ENCODE results near the gene WDR19. TPM values are rescaled to one million over a fixed set of nuclear protein-coding genes. Genes with fewer than 3 reads are reported as not detected.
"Not testable (repeated sequence)": the region's sequence is repeated elsewhere in the genome, so short reads cannot be mapped to it uniquely, and the experiment has no call there.

WDR19 gene
- 5.5 TPM for polyA plus RNA-seq

DNA sequence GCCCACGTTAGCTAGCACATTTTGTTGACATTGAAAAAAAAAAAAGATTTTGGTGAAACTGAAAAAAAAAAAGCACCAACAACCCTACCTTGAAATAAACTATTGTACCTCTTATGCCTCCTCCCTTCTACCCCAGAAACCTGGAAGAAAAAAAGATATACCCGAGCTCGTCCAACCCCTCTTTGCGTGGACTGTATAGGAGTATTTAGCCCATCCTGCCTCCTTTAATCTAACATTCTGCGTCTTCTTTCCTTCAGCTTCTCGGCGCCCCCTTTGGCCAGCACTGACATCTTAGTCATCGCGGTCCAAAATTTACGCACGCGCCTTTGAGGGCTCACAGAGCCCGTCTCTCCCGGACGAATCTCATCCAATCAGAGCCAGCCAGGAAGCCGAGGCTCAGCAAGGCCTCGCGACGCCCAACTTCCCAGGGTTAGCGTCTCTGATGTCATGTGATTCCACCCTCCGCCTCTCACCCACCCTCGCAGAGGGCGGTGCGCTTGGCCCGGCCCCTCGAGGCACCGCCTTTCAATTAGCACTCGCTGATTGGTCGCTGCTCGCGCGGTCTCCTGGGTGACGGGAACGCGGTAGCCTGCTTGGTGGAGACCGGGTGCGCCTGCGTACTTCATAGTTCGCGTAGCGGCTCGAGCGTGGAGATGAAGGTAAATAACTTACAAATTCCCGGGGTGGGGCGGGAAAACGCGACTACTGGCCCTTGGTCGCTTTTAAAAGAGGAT lies at the start of gene WDR19:
Gene WDR19, plus strand, starts transcription at position 625 of the 734 bp plus-strand sequence. Its CDS starts 29 bp downstream, at position 654.
- Mint-ChIP-seq H3K9me3 (no peaks in the 10 kb centered on the region), H3K36me3 (peaks cover 3% of the 10 kb centered on the region), H3K4me1 (peaks cover 0 to 8% (median 2%) of the 10 kb centered on the region in 3 donors), H3K4me3 (no peak within 1 kb of the TSS), H3K27me3 (peaks cover 3% of the 10 kb centered on the region), H3K27ac (no peak within 1 kb of the TSS)

DNA sequence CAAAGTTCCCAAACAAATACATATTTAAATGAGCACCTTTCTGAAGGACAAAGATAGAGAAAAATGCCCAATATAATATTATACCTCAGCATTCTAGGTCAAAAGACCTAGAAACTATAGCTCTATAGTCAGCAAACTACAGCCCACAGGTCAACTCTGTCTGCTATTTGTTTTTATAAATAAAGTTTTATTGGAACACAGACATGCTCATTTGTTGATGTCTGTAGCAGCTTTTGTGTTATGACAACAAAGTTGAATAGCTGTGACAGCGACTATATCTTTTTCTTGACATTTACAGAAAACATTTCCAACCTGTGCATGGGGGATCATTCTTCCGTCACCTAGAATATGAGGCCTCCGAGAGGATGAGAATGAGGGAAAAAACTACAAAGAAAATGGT lies 48.7 kb upstream of the WDR19 start:
- no peak overlapping the region for H3K4me3 Mint-ChIP-seq
- peaks cover 4% of the 10 kb centered on the region for H3K36me3 Mint-ChIP-seq
- no peaks in the 10 kb centered on the region for H3K9me3 Mint-ChIP-seq
- no peak overlapping the region for H3K27ac Mint-ChIP-seq
- H3K4me1 Mint-ChIP-seq, result peaks cover 10 to 13% (median 10%) of the 10 kb centered on the region in 3 donors
- no peaks in the 10 kb centered on the region for H3K27me3 Mint-ChIP-seq

DNA sequence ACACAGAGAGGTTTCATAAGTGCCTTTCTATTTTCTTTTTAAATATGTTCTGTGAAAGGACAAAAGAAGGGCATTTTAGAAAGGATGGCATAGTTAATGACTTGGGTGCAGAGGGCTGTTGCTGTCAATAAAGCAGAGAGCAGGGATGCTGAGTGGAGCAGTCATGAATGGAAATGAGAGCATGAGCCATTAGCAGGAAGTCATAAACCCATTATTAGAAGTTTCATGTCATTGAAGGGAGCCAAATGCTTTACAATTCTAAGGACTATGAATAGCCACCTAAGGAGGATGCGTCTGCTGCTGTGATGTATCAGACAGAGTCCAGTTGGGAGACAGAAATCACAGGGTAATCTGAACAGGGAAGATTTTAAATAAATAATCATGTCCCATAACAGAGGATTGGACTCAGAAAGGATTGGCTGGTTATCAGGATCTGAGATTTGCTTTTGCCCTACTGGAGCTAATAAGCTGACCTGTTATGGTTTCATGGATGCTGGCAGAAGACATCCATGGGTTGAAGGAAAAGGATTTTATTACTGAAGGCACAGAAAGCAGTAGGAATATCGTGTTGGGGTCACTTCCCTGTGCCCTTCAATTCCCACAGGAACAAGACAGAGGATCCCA lies 47.5 kb upstream of the WDR19 start:
- no peaks in the 10 kb centered on the region for H3K27me3 Mint-ChIP-seq
- peak overlapping the region in 1 of 3 donors; percentile 10 for H3K27ac Mint-ChIP-seq
- H3K9me3 Mint-ChIP-seq, result no peaks in the 10 kb centered on the region
- H3K4me1 Mint-ChIP-seq, result peaks cover 10 to 13% (median 10%) of the 10 kb centered on the region in 3 donors
- H3K4me3 Mint-ChIP-seq, result no peak overlapping the region
- H3K36me3 Mint-ChIP-seq, result peaks cover 2% of the 10 kb centered on the region

DNA sequence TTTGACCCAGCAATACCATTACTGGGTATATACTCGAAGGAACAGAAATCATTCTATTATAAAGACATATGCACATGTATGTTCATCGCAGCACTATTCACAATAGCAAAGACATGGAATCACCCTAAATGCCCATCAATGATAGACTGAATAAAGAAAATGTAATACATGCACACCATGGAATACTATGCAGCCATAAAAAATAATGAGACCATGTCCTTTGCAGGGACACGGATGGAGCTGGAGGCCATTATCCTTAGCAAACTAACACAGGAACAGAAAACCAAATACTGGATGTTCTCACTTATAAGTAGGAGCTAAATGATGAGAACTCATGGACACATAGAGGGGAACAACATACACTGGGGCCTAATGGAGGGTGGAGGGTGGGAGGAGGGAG lies 44.1 kb upstream of the WDR19 start:
- not testable (repeated sequence) for H3K27me3 Mint-ChIP-seq, H3K27ac Mint-ChIP-seq, H3K4me3 Mint-ChIP-seq, H3K36me3 Mint-ChIP-seq, H3K9me3 Mint-ChIP-seq
- H3K4me1 Mint-ChIP-seq, result peaks cover 10 to 13% (median 10%) of the 10 kb centered on the region in 3 donors

DNA sequence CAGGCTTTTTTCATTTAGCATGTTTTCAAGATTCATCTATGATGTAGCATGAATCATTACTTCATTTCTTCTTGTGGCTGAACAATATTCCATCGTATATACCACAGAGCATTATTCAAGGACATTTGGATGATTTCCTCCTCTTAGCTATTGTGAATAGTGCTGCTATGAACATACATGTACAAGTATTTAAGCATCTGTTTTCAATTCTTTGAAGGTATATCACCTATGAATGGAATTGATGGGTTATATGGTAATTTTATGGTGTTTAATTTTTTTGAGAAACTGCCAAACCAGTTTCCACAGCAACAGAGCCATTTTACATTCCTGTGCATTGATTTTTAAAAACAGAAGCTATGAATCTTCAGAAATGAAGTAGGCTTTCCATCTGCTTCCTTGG lies 36.1 kb upstream of the WDR19 start:
- peaks cover 6% of the 10 kb centered on the region for H3K36me3 Mint-ChIP-seq
- peaks cover 0 to 1% (median 0%) of the 10 kb centered on the region in 3 donors for H3K9me3 Mint-ChIP-seq
- no peak overlapping the region for H3K4me3 Mint-ChIP-seq
- H3K27me3 Mint-ChIP-seq, result no peaks in the 10 kb centered on the region
- H3K4me1 Mint-ChIP-seq, result peaks cover 0 to 3% (median 3%) of the 10 kb centered on the region in 3 donors
- H3K27ac Mint-ChIP-seq, result no peak overlapping the region

DNA sequence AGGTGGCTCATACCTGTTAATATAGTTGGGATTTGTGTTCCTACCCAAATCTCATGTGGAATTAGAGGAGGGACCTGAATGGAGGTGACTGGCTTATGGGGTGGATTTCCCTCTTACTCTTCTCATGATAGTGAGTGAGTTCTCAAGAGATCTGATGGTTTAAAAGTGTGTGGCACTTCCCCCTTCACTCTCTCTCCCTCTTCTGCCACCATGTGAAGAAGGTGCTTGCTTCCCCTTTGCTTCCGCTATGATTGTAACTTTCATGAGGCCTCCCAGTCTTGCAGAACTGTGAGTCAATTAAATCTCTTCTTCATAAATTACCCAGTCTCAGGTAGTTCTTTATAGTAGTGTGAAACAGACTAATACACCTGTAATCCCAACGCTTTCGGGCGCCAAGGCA lies 28.3 kb upstream of the WDR19 start:
- Mint-ChIP-seq H3K27ac (no peak overlapping the region), H3K36me3 (peaks cover 3% of the 10 kb centered on the region), H3K4me3 (no peak overlapping the region), H3K27me3 (no peaks in the 10 kb centered on the region), H3K4me1 (peaks cover 0 to 6% (median 2%) of the 10 kb centered on the region in 3 donors), H3K9me3 (peaks cover 0 to 1% (median 0%) of the 10 kb centered on the region in 3 donors)

DNA sequence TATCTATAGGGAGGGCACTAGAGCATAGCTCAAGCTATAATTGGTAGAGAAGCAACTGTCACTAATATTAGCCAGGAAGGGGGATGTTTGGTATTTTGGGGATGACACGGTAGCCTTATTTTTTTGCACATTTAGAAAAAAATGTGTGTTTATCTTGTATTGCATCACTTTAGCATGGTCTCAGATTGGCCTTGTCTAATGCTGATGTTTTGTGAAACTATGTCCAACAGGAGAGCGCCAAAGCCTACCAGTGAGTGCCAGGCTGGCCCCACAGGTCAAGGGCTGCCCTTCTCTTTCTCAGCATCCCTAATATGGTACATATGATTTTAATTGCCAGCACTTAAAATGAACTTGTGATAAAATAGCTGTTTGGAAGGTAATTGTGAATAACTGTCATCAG lies 24.8 kb upstream of the WDR19 start:
- H3K4me1 Mint-ChIP-seq, result peaks cover 0 to 2% (median 0%) of the 10 kb centered on the region in 3 donors
- no peaks in the 10 kb centered on the region for H3K27me3 Mint-ChIP-seq
- no peak overlapping the region for H3K27ac Mint-ChIP-seq
- H3K9me3 Mint-ChIP-seq, result peaks cover 0 to 1% (median 0%) of the 10 kb centered on the region in 3 donors
- peaks cover 2% of the 10 kb centered on the region for H3K36me3 Mint-ChIP-seq
- no peak overlapping the region for H3K4me3 Mint-ChIP-seq

DNA sequence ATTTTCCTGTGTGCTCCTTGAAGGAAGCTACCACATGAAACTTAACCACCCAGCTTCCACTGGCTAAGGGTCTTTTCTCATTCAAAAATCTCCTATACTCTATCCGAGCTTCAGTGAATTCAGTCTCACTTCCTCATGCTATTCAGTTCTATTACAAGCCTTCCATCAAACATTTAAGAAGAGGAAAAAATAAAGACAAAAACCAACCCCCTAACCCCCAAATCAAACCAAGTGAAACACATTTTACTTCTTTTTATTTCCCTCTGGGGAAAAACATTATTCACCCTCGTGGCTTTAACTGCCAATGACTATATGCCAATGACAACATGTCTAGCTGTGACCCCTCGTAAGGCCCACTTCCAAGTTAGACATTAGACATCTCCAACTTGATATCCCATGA lies 16.2 kb upstream of the WDR19 start:
- peaks cover 1% of the 10 kb centered on the region for H3K36me3 Mint-ChIP-seq
- H3K4me3 Mint-ChIP-seq, result peak overlapping the region; percentile 58 to 81 (median 68)
- no peaks in the 10 kb centered on the region for H3K27me3 Mint-ChIP-seq
- H3K9me3 Mint-ChIP-seq, result no peaks in the 10 kb centered on the region
- peaks cover 15 to 35% (median 26%) of the 10 kb centered on the region in 3 donors for H3K4me1 Mint-ChIP-seq
- H3K27ac Mint-ChIP-seq, result peak overlapping the region; percentile 84 to 99 (median 91)

DNA sequence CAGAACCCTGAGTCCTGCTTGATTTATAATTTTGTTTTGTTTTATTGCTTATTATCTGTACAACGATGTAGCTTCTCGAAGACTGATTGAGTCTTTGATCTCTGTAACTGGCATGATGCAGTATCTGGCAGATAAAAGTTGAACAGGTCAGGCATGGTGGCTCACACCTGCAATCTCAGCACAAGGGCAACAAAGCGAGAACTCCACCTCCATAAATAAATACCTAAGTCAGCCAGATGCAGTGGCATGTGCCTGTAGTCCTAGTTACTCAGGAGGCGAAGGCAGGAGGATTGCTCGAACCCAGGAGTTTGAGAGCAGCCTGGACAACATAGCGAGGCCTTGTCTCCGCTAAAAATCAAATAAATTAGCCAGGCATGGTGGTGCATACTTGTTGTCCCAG lies 15.7 kb upstream of the WDR19 start:
- peak overlapping the region; percentile 58 to 81 (median 68) for H3K4me3 Mint-ChIP-seq
- H3K27ac Mint-ChIP-seq, result peak overlapping the region; percentile 84 to 99 (median 91)
- H3K9me3 Mint-ChIP-seq, result no peaks in the 10 kb centered on the region
- H3K27me3 Mint-ChIP-seq, result no peaks in the 10 kb centered on the region
- H3K4me1 Mint-ChIP-seq, result peaks cover 19 to 36% (median 26%) of the 10 kb centered on the region in 3 donors
- peaks cover 1% of the 10 kb centered on the region for H3K36me3 Mint-ChIP-seq

DNA sequence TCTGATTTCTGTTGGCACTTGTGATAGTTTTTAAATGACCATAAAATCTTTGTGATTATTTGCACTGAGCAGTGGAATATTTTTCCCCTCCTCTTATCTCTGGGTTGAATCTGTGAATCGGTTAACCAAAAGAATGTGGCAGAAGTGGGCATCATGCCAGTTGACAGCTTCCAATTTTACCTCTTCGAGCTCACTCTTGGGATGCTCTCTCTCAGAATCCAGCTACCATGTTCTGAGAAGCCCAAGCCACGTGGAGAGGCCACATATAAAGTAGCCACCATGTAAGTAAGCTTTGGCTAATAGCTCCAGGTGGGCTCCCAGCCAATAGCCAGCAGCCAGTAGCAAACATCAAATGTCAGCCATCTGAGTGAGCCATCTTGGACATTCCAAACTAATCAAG lies 12.9 kb upstream of the WDR19 start:
- Mint-ChIP-seq H3K27ac (peak overlapping the region in 1 of 3 donors; percentile 47), H3K4me3 (no peak overlapping the region), H3K27me3 (no peaks in the 10 kb centered on the region), H3K4me1 (peaks cover 15 to 36% (median 26%) of the 10 kb centered on the region in 3 donors), H3K9me3 (no peaks in the 10 kb centered on the region), H3K36me3 (no peaks in the 10 kb centered on the region)

DNA sequence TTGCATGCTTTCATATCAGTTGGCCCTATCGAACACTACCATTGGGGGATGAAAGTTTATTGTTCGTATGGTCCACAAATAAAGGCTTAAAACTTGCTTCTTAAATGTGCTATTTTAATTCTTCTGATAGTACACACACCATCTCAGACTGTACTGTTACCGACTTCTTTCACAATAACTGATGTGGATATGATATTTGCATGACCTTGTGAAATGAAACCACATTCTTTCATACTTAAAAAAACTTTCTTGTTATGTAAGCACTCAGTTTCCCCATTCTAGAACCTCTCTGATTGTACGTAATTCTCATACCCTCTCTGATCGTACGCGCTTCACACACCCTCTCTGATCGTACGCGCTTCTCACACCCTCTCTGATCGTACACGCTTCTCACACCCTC lies 12.0 kb upstream of the WDR19 start:
- H3K36me3 Mint-ChIP-seq, result peaks cover 3% of the 10 kb centered on the region
- H3K4me3 Mint-ChIP-seq, result no peak overlapping the region
- peaks cover 15 to 33% (median 21%) of the 10 kb centered on the region in 3 donors for H3K4me1 Mint-ChIP-seq
- no peaks in the 10 kb centered on the region for H3K27me3 Mint-ChIP-seq
- no peak overlapping the region for H3K27ac Mint-ChIP-seq
- H3K9me3 Mint-ChIP-seq, result no peaks in the 10 kb centered on the region

DNA sequence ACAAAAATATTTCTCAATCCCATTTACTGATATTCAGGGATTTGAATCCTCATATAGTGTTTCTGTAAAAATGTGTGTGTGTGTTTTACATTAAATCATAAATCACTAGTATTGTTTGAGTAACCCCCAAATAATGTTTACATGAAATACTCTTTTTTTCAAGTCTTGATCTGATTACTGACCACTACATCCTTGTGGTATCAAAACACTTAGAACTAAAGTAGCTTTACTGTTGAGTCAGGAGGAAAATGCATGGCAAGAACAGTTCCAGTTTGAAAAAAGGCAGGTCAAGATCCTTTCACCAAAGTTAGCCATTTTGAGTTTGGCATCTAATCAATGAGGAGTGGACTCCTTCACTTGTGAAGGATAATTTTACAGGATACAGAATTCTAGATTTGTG lies 3.6 kb upstream of the WDR19 start:
- peaks cover 3% of the 10 kb centered on the region for H3K36me3 Mint-ChIP-seq
- no peak overlapping the region for H3K27ac Mint-ChIP-seq
- H3K4me1 Mint-ChIP-seq, result peaks cover 0 to 6% (median 2%) of the 10 kb centered on the region in 3 donors
- H3K4me3 Mint-ChIP-seq, result peak overlapping the region in 1 of 4 donors; percentile 47
- peaks cover 3% of the 10 kb centered on the region for H3K27me3 Mint-ChIP-seq
- no peaks in the 10 kb centered on the region for H3K9me3 Mint-ChIP-seq

DNA sequence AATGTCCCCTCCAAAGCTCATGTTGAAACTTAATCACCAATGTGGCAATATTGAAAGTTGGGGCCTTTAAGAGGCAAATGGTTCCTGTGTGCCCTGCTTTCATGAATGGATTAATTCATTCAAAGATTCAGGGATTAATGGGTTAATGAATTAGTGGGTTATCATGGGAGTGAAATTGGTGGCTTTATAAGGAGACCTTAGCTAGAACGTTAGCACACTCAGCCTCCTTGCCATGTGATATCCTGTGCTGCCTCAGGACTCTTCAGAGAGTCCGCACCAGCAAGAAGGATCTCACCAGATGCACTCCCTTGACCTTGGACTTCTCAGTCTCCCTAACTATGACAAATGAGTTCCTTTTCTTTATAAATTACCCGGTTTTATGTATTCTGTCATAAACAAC lies 2.6 kb upstream of the WDR19 start:
- Mint-ChIP-seq H3K4me1 (peaks cover 0 to 6% (median 2%) of the 10 kb centered on the region in 3 donors), H3K36me3 (peaks cover 3% of the 10 kb centered on the region), H3K4me3 (peak overlapping the region in 1 of 4 donors; percentile 22), H3K27ac (no peak overlapping the region), H3K27me3 (peaks cover 3% of the 10 kb centered on the region), H3K9me3 (no peaks in the 10 kb centered on the region)

DNA sequence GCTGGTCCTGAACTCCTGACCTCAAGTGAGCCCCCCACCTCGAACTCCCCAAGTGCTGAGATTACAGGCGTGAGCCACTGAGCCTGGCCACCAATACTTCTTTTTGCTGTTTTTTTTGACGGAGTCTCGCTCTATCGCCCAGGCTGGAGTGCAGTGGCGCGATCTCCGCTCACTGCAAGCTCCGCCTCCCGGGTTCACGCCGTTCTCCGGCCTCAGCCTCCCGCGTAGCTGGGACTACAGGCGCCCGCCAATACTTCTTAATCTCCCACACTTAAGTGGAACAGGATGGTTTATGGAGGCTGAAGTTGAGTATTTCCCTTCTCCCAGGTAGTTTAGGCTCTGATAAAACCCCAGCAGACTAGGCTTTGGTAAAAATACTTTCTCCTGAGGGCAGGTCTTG lies 1.7 kb upstream of the WDR19 start:
- not testable (repeated sequence) for H3K9me3 Mint-ChIP-seq, H3K27me3 Mint-ChIP-seq, H3K4me1 Mint-ChIP-seq, H3K27ac Mint-ChIP-seq, H3K36me3 Mint-ChIP-seq, H3K4me3 Mint-ChIP-seq

DNA sequence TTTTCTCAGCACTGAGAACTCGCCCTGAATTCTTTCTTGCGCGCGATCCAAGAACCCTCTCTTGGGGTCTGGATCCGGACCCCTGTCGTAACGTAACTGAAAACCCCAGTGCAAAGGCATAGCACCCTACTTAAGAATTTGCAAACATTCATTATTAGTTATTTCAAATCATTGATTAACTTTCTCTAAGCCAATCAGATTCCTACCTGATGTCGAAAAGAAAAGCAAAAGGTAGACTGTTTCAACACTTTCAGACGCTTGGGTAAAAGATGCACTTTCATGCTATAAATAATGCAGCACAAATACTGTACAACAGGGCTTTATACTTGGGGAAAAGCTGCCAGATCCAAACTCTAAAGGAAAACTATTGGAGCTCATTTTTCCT lies 817 bp upstream of the WDR19 start:
- no peak overlapping the region for H3K4me3 Mint-ChIP-seq
- peaks cover 3% of the 10 kb centered on the region for H3K27me3 Mint-ChIP-seq
- peaks cover 0 to 8% (median 2%) of the 10 kb centered on the region in 3 donors for H3K4me1 Mint-ChIP-seq
- no peaks in the 10 kb centered on the region for H3K9me3 Mint-ChIP-seq
- H3K27ac Mint-ChIP-seq, result no peak overlapping the region
- peaks cover 1% of the 10 kb centered on the region for H3K36me3 Mint-ChIP-seq

DNA sequence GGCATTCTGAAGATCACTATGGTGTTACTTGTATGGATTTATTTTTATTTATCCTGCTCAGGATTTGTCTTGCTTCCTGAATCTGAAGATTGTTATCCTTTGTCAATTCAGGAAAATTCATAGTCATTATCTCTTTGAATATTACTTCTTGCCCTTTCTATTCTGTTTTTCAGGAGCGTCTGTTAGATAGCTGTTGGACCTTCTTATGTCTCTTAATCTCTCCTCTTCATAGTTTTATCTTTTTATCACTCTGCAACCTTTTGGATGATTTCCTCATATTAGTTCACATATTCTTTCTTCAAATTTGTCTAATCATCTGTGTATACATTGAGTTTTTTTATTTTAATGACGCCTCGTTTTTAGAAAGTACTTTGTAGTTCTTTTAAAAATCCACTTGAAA lies 19.6 kb downstream of the WDR19 start:
- peaks cover 15% of the 10 kb centered on the region for H3K36me3 Mint-ChIP-seq
- no peaks in the 10 kb centered on the region for H3K27me3 Mint-ChIP-seq
- H3K27ac Mint-ChIP-seq, result no peak overlapping the region
- peaks cover 0 to 5% (median 0%) of the 10 kb centered on the region in 3 donors for H3K9me3 Mint-ChIP-seq
- H3K4me3 Mint-ChIP-seq, result no peak overlapping the region
- no peaks in the 10 kb centered on the region for H3K4me1 Mint-ChIP-seq
